Measurements from ENCODE around the gene FYN. TPM values are rescaled to one million over a fixed set of nuclear protein-coding genes. Genes with fewer than 3 reads are reported as not detected.

The FYN gene
- total and polyA plus RNA-seq, 2 donors from 2014 or later, result 34.5 to 52.4 TPM

- FAIRE-seq, result no peak
Observed at GRCh38 chr6:111731456-111732195, 141.6 kb downstream of the FYN start.

GRCh38 chr6:111730864-111731263, 142.4 kb downstream of the FYN start:
- no peak overlapping the region for H3K4me3 ChIP-seq (ENCODE audit: low read length in 3 of 3)
- intact Hi-C loops (cut with DNase I), result no loop called here
- no peaks in the 10 kb centered on the region for H3K27me3 ChIP-seq (ENCODE audit: control insufficient read depth, insufficient read depth, low read length)
- TF ChIP-seq CTCF (IDR thresholded peaks at IDR 0.05; ENCODE audit: borderline replicate concordance, extremely low read depth, insufficient read depth), result no peak
- no peak overlapping the region for H3K9ac ChIP-seq (ENCODE audit: low read length in 3 of 3)
- H3K27ac ChIP-seq (ENCODE audit: low read depth in 2 of 2, low read length in 2 of 2), result no peak overlapping the region
- peaks cover 0 to 11% (median 3%) of the 10 kb centered on the region in 3 donors for H3K4me1 ChIP-seq (ENCODE audit: control insufficient read depth in 2 of 3, insufficient read depth in 2 of 3, low read depth in 1 of 3, low read length in 3 of 3)
- FAIRE-seq, result no peak
- no peaks in the 10 kb centered on the region for H3K36me3 ChIP-seq (ENCODE audit: control insufficient read depth in 2 of 3, insufficient read depth in 3 of 3, low read length in 3 of 3)
- H3K9me3 ChIP-seq (ENCODE audit: control insufficient read depth in 2 of 3, insufficient read depth in 1 of 3, low read length in 3 of 3), result peaks cover 0 to 6% (median 0%) of the 10 kb centered on the region in 3 donors
- peak in 3 of 5 donors; percentile 24 to 77 (median 26) for DNase-seq

More at GRCh38 chr6:111731456-111732195, 141.6 kb downstream of the FYN start:
- Histone ChIP-seq H3K27me3 (ENCODE audit: control insufficient read depth, insufficient read depth, low read length) (no peaks in the 10 kb centered on the region), H3K4me1 (ENCODE audit: control insufficient read depth in 2 of 3, insufficient read depth in 2 of 3, low read depth in 1 of 3, low read length in 3 of 3) (peaks cover 0 to 11% (median 3%) of the 10 kb centered on the region in 3 donors), H3K9me3 (ENCODE audit: control insufficient read depth in 2 of 3, insufficient read depth in 1 of 3, low read length in 3 of 3) (peaks cover 0 to 6% (median 0%) of the 10 kb centered on the region in 3 donors), H3K27ac (ENCODE audit: low read depth in 2 of 2, low read length in 2 of 2) (no peak overlapping the region), H3K4me3 (ENCODE audit: low read length in 3 of 3) (no peak overlapping the region), H3K9ac (ENCODE audit: low read length in 3 of 3) (no peak overlapping the region), H3K36me3 (ENCODE audit: control insufficient read depth in 2 of 3, insufficient read depth in 3 of 3, low read length in 3 of 3) (no peaks in the 10 kb centered on the region)
- no peak for TF ChIP-seq CTCF (IDR thresholded peaks at IDR 0.05; ENCODE audit: borderline replicate concordance, extremely low read depth, insufficient read depth)
- intact Hi-C loops (cut with DNase I), result no loop called here
- peak in 3 of 5 donors; percentile 65 to 85 (median 74) for DNase-seq

GRCh38 chr6:111727802-111728201, 145.4 kb downstream of the FYN start:
- DNase-seq, result no peak
- Histone ChIP-seq H3K9me3 (ENCODE audit: control insufficient read depth in 2 of 3, insufficient read depth in 1 of 3, low read length in 3 of 3) (peaks cover 0 to 6% (median 0%) of the 10 kb centered on the region in 3 donors), H3K4me3 (ENCODE audit: low read length in 3 of 3) (no peak overlapping the region), H3K9ac (ENCODE audit: low read length in 3 of 3) (no peak overlapping the region), H3K36me3 (ENCODE audit: control insufficient read depth in 2 of 3, insufficient read depth in 3 of 3, low read length in 3 of 3) (no peaks in the 10 kb centered on the region), H3K27ac (ENCODE audit: low read depth in 2 of 2, low read length in 2 of 2) (no peak overlapping the region), H3K27me3 (ENCODE audit: control insufficient read depth, insufficient read depth, low read length) (no peaks in the 10 kb centered on the region), H3K4me1 (ENCODE audit: control insufficient read depth in 2 of 3, insufficient read depth in 2 of 3, low read depth in 1 of 3, low read length in 3 of 3) (peaks cover 0 to 3% (median 0%) of the 10 kb centered on the region in 3 donors)
- TF ChIP-seq CTCF (IDR thresholded peaks at IDR 0.05; ENCODE audit: borderline replicate concordance, extremely low read depth, insufficient read depth), result no peak
- intact Hi-C loops (cut with DNase I), result no loop called here
- FAIRE-seq, result no peak
